ENCODE results near the gene POP7. TPM values are rescaled to one million over a fixed set of nuclear protein-coding genes. Genes with fewer than 3 reads are reported as not detected.

Gene POP7
- total and polyA plus RNA-seq, 2 of the 4 experiments (the other 2 are of a cell fraction), result 14.9 to 38.0 TPM

DNA sequence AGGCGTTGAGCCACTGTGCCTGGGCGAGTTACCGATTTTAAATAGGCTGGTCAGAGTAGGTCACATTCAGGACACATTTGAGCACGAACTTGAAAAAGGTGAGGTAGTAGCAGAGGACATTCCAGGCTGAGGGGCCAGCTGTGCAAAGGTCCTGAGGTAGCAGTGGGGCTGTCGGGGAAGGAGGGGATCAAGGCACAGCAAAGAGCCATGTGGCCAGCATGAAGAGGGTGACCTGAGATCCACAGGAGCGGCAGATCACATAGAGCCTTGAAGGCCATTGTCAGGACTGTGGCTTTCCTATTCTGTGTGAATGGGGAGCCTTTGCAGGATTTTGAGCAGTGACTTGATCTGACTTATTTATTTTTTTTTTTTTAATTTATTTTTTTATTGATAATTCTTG lies 34.0 kb downstream of the POP7 start:
- Histone ChIP-seq H3K4ac (ENCODE audit: low read depth, low read length) (no peak overlapping the region), H3K79me1 (ENCODE audit: low read depth in 1 of 2, low read length in 2 of 2) (no peaks in the 10 kb centered on the region), H4K8ac (ENCODE audit: low read depth in 2 of 2, low read length in 2 of 2) (no peak overlapping the region), H3K14ac (replicated peaks; ENCODE audit: low read depth, low read length) (no peak overlapping the region), H3K9me3 (ENCODE audit: control insufficient read depth, insufficient read depth, low read length) (no peaks in the 10 kb centered on the region), H4K20me1 (ENCODE audit: insufficient read depth, low read length) (no peaks in the 10 kb centered on the region), H2BK120ac (ENCODE audit: low read depth, low read length) (no peak overlapping the region), H2AK9ac (replicated peaks; ENCODE audit: low read depth, low read length, poor library complexity) (no peak overlapping the region), H2BK15ac (ENCODE audit: low read depth, low read length) (no peak overlapping the region), H2AK5ac (ENCODE audit: low read depth, low read length) (no peak overlapping the region), H3K23ac (ENCODE audit: low read depth, low read length) (no peak overlapping the region), H3K4me1 (ENCODE audit: control insufficient read depth, insufficient read depth, low read length) (no peaks in the 10 kb centered on the region), H2AFZ (replicated peaks; ENCODE audit: low read length, poor library complexity) (no peak overlapping the region), H2BK5ac (ENCODE audit: low read depth, low read length, poor library complexity, severe bottlenecking) (no peak overlapping the region), H4K5ac (ENCODE audit: low read depth, low read length) (no peak overlapping the region), H3K27me3 (ENCODE audit: control insufficient read depth, insufficient read depth, low read length) (peaks cover 23% of the 10 kb centered on the region), H3K27ac (ENCODE audit: insufficient read depth, low read length) (no peak overlapping the region), H4K91ac (ENCODE audit: insufficient read depth, low read depth, low read length) (no peak overlapping the region), H3K36me3 (ENCODE audit: control insufficient read depth, insufficient read depth, low read length) (no peaks in the 10 kb centered on the region), H3K9me1 (ENCODE audit: insufficient read depth, low read length) (no peaks in the 10 kb centered on the region), H2BK20ac (ENCODE audit: low read depth, low read length) (no peak overlapping the region), H3K4me3 (ENCODE audit: insufficient read depth, low read depth, low read length) (no peak overlapping the region), H3K9ac (ENCODE audit: low read depth, low read length) (no peak overlapping the region), H3K4me2 (ENCODE audit: low read depth, low read length) (no peak overlapping the region), H3K56ac (ENCODE audit: extremely low read depth, insufficient read depth, low read length) (no peak overlapping the region), H3K18ac (ENCODE audit: low read depth, low read length) (no peak overlapping the region)
- DNase-seq, result no peak
- no TSS peak for BruUV-seq (replicated peaks)
- POLR2A ChIA-PET (ENCODE audit: unreplicated experiment), result no interaction called here
- ATAC-seq (ENCODE audit: low read depth), result no peak
- intact Hi-C loops (cut with micrococcal nuclease) (no loop called here), dilution Hi-C loops (cut with HindIII; ENCODE audit: low sequenced_read_pairs, unreplicated experiment) (no loop called here), in situ Hi-C loops (cut with MboI; ENCODE audit: low sequenced_read_pairs) (no loop called here)
- WGBS, 2 experiments (ENCODE audit: extremely low coverage in 2 of 2, insufficient read length in 1 of 2), result 100% methylated on average over 3 of the region's 6 CpGs; no CpG with 5 or more reads in 1 of the 2 experiments
- no peak for TF ChIP-seq MAZ (IDR thresholded peaks at IDR 0.05; ENCODE audit: borderline replicate concordance, low read depth, low read length)
- no peak for TF ChIP-seq NFE2L2 (IDR thresholded peaks at IDR 0.05; ENCODE audit: low read depth, low read length)
- no peak for TF ChIP-seq SMC3 (IDR thresholded peaks at IDR 0.05; ENCODE audit: low read depth, low read length)
- no peak for TF ChIP-seq MAFK (IDR thresholded peaks at IDR 0.05; ENCODE audit: low read depth, low read length)
- TF ChIP-seq, protein P1, sequence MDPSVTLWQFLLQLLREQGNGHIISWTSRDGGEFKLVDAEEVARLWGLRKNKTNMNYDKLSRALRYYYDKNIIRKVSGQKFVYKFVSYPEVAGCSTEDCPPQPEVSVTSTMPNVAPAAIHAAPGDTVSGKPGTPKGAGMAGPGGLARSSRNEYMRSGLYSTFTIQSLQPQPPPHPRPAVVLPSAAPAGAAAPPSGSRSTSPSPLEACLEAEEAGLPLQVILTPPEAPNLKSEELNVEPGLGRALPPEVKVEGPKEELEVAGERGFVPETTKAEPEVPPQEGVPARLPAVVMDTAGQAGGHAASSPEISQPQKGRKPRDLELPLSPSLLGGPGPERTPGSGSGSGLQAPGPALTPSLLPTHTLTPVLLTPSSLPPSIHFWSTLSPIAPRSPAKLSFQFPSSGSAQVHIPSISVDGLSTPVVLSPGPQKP (IDR thresholded peaks at IDR 0.05; ENCODE audit: borderline replicate concordance, low read depth, low read length), result no peak
- TF ChIP-seq RAD21 (IDR thresholded peaks at IDR 0.05; ENCODE audit: low read length), result no peak
- TF ChIP-seq FOS (IDR thresholded peaks at IDR 0.05; ENCODE audit: low read depth, low read length), result no peak
- TF ChIP-seq, protein P2, sequence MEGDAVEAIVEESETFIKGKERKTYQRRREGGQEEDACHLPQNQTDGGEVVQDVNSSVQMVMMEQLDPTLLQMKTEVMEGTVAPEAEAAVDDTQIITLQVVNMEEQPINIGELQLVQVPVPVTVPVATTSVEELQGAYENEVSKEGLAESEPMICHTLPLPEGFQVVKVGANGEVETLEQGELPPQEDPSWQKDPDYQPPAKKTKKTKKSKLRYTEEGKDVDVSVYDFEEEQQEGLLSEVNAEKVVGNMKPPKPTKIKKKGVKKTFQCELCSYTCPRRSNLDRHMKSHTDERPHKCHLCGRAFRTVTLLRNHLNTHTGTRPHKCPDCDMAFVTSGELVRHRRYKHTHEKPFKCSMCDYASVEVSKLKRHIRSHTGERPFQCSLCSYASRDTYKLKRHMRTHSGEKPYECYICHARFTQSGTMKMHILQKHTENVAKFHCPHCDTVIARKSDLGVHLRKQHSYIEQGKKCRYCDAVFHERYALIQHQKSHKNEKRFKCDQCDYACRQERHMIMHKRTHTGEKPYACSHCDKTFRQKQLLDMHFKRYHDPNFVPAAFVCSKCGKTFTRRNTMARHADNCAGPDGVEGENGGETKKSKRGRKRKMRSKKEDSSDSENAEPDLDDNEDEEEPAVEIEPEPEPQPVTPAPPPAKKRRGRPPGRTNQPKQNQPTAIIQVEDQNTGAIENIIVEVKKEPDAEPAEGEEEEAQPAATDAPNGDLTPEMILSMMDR (conservative IDR thresholded peaks at IDR 0.05; ENCODE audit: low read depth, low read length), result no peak
- CTCF ChIA-PET, result no interaction called here

Measured in IMR-90 (cell line).